ENCODE results near the gene RAB28. TPM values are rescaled to one million over a fixed set of nuclear protein-coding genes. Genes with fewer than 3 reads are reported as not detected.

RAB28 gene
- total RNA-seq, 1 experiment from 2014 or later, result 19.8 TPM

DNA sequence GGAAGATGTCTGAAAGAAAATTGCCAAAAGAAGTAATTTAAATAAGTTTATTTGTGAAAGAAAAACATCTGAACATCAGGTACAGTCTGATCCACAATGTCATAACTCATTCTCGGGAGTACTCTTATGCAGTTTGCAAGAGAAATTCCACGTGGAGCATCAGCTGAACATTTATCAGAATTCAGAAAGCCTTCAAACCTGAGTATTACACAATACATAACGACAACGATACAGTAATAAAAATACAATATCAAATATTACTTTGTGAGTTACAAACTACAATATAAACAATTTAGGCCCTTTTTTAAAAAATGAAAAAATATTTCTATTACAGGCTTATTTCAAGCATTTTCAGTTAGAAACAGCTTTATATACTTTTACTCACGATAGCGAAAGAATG lies 116.4 kb downstream of the RAB28 start:
- H4K5ac ChIP-seq (ENCODE audit: insufficient read length, low read depth, low read length), result no peak overlapping the region
- H3K9me3 ChIP-seq (ENCODE audit: control insufficient read depth, low read depth, low read length), result no peaks in the 10 kb centered on the region
- no peak overlapping the region for H3K56ac ChIP-seq (ENCODE audit: insufficient read length, low read depth, low read length)

More for the DNA sequence above, 116.4 kb downstream of the RAB28 start:
- no peak overlapping the region for H4K91ac ChIP-seq (ENCODE audit: insufficient read length, low read depth, low read length)
- no peak overlapping the region for H3K27ac ChIP-seq (ENCODE audit: insufficient read length, low read depth, low read length)
- Mint-ChIP-seq H3K27me3 (ENCODE audit: low read depth) (no peaks in the 10 kb centered on the region), H3K4me1 (no peaks in the 10 kb centered on the region), H3K4me3 (no peak overlapping the region), H3K27ac (no peak overlapping the region), H3K9me3 (no peaks in the 10 kb centered on the region), H3K36me3 (ENCODE audit: insufficient read depth in 1 of 3, low read depth in 3 of 3) (peaks cover 0 to 3% (median 0%) of the 10 kb centered on the region in 3 experiments; a peak in 3 of 7 replicates)
- H2BK120ac ChIP-seq (ENCODE audit: low read depth, low read length, poor library complexity, severe bottlenecking), result no peak overlapping the region
- no peaks in the 10 kb centered on the region for H3K79me2 ChIP-seq (ENCODE audit: insufficient read depth, low read length)
- TF ChIP-seq, protein P1, sequence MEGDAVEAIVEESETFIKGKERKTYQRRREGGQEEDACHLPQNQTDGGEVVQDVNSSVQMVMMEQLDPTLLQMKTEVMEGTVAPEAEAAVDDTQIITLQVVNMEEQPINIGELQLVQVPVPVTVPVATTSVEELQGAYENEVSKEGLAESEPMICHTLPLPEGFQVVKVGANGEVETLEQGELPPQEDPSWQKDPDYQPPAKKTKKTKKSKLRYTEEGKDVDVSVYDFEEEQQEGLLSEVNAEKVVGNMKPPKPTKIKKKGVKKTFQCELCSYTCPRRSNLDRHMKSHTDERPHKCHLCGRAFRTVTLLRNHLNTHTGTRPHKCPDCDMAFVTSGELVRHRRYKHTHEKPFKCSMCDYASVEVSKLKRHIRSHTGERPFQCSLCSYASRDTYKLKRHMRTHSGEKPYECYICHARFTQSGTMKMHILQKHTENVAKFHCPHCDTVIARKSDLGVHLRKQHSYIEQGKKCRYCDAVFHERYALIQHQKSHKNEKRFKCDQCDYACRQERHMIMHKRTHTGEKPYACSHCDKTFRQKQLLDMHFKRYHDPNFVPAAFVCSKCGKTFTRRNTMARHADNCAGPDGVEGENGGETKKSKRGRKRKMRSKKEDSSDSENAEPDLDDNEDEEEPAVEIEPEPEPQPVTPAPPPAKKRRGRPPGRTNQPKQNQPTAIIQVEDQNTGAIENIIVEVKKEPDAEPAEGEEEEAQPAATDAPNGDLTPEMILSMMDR (conservative IDR thresholded peaks at IDR 0.05), result no peak
- H3K18ac ChIP-seq (ENCODE audit: insufficient read length, low read depth, low read length), result no peak overlapping the region
- no peak overlapping the region for H2BK20ac ChIP-seq (ENCODE audit: low read depth, low read length, poor library complexity, severe bottlenecking)
- no peaks in the 10 kb centered on the region for H4K20me1 ChIP-seq (ENCODE audit: control insufficient read depth, insufficient read depth, insufficient read length)
- no peaks in the 10 kb centered on the region for H3K79me1 ChIP-seq (ENCODE audit: insufficient read depth, low read depth, low read length, poor library complexity, severe bottlenecking)
- H3K9ac ChIP-seq (ENCODE audit: extremely low read depth, insufficient read length, low read length), result no peak overlapping the region
- no peak overlapping the region for H3K4me2 ChIP-seq (ENCODE audit: insufficient read depth, insufficient read length, low read length)
- H2BK5ac ChIP-seq (ENCODE audit: insufficient read length, low read length), result no peak overlapping the region
- no peak overlapping the region for H4K8ac ChIP-seq (replicated peaks; ENCODE audit: insufficient read length, low read depth, low read length)
- H3K4me1 ChIP-seq (ENCODE audit: insufficient read depth, low read length), result no peaks in the 10 kb centered on the region
- no peaks in the 10 kb centered on the region for H3K23me2 ChIP-seq (ENCODE audit: insufficient read length, low read depth, low read length, poor library complexity, severe bottlenecking)
- no peak overlapping the region for H3T11ph ChIP-seq (ENCODE audit: low read length)
- WGBS (ENCODE audit: extremely low coverage, insufficient read length, low lambda C conversion rate), result no CpG with 5 or more reads among the region's 6 CpGs
- no peak overlapping the region for H3K23ac ChIP-seq (ENCODE audit: insufficient read length, low read depth, low read length)
- DNase-seq, result no peak
- no peak overlapping the region for H2AFZ ChIP-seq (ENCODE audit: low read length)
- no peak overlapping the region for H3K14ac ChIP-seq (ENCODE audit: insufficient read depth, low read length)
- H2BK12ac ChIP-seq (ENCODE audit: insufficient read length, low read depth, low read length), result no peak overlapping the region
- H3K4ac ChIP-seq (ENCODE audit: low read depth, low read length), result no peak overlapping the region
- H3K27me3 ChIP-seq (ENCODE audit: insufficient read depth, low read length), result no peaks in the 10 kb centered on the region
- no peak overlapping the region for H2AK5ac ChIP-seq (ENCODE audit: insufficient read length, low read length)
- H2BK15ac ChIP-seq (ENCODE audit: low read depth, low read length), result no peak overlapping the region
